ENCODE measurements around the gene IGSF3. TPM values are rescaled to one million over a fixed set of nuclear protein-coding genes. Genes with fewer than 3 reads are reported as not detected.

The IGSF3 gene
- total and polyA plus RNA-seq, 2 of the 13 experiments (the other 11 are each of a cell fraction or from before 2014, with no cell fraction given) = 0.11 to 0.16 TPM

GRCh38 chr1:116540088-116540487, 127.4 kb downstream of the IGSF3 start:
- intact Hi-C loops (cut with micrococcal nuclease; ENCODE audit: unreplicated experiment) = no loop called here
- no peak for DNase-seq (ENCODE audit: low spot score)
- no peak for TF ChIP-seq HMGA1 (CRISPR knock-in tag; conservative IDR thresholded peaks at IDR 0.05)
- TF ChIP-seq RORA (CRISPR knock-in tag; IDR thresholded peaks at IDR 0.05) = no peak
- no peak for TF ChIP-seq ZNF264 (CRISPR knock-in tag; IDR thresholded peaks at IDR 0.05)
- no peak for TF ChIP-seq MATR3 (CRISPR knock-in tag; IDR thresholded peaks at IDR 0.05)
- TF ChIP-seq ARNT (IDR thresholded peaks at IDR 0.05) = no peak
- TF ChIP-seq FLYWCH1 (CRISPR knock-in tag; IDR thresholded peaks at IDR 0.05) = no peak
- no peak for TF ChIP-seq MXD3 (CRISPR knock-in tag; IDR thresholded peaks at IDR 0.05)
- TF ChIP-seq BATF2 (CRISPR knock-in tag; IDR thresholded peaks at IDR 0.05) = no peak
- TF ChIP-seq ZSCAN29 (CRISPR knock-in tag; conservative IDR thresholded peaks at IDR 0.05) = no peak
- TF ChIP-seq TSC22D2 (CRISPR knock-in tag; IDR thresholded peaks at IDR 0.05; ENCODE audit: borderline replicate concordance) = no peak
- no peak for TF ChIP-seq DBP (CRISPR knock-in tag; IDR thresholded peaks at IDR 0.05; ENCODE audit: not compliant biosample characterization)
- no peak for TF ChIP-seq ZNF839 (CRISPR knock-in tag; IDR thresholded peaks at IDR 0.05; ENCODE audit: borderline replicate concordance)
- no peak for TF ChIP-seq ZNF253 (CRISPR knock-in tag; IDR thresholded peaks at IDR 0.05; ENCODE audit: borderline replicate concordance)
- no peak for TF ChIP-seq ZNF567 (CRISPR knock-in tag; IDR thresholded peaks at IDR 0.05; ENCODE audit: borderline replicate concordance)
- no peak for TF ChIP-seq SP5 (CRISPR knock-in tag; IDR thresholded peaks at IDR 0.05; ENCODE audit: borderline replicate concordance, low read depth)
- TF ChIP-seq ZFAT (CRISPR knock-in tag; conservative IDR thresholded peaks at IDR 0.05) = no peak
- no peak for TF ChIP-seq EEA1 (CRISPR knock-in tag; IDR thresholded peaks at IDR 0.05; ENCODE audit: borderline replicate concordance)
- TF ChIP-seq EED (CRISPR knock-in tag; IDR thresholded peaks at IDR 0.05) = no peak
- no peak for TF ChIP-seq FOXA3 (CRISPR knock-in tag; IDR thresholded peaks at IDR 0.05)
- no peak for TF ChIP-seq ZNF225 (CRISPR knock-in tag; IDR thresholded peaks at IDR 0.05)
- no peaks in the 10 kb centered on the region for H4K20me1 ChIP-seq (ENCODE audit: insufficient read depth, low read length)
- H3K4me1 ChIP-seq (ENCODE audit: insufficient read depth, low read length) = peaks cover 21% of the 10 kb centered on the region
- no peaks in the 10 kb centered on the region for H3K79me2 ChIP-seq (ENCODE audit: insufficient read depth, low read length)
- peaks cover 11 to 48% of the 10 kb centered on the region in 2 experiments; a peak in 4 of 5 replicates for H3K36me3 ChIP-seq (replicated peaks in 1 of 2; ENCODE audit: control insufficient read depth in 1 of 2, insufficient read depth in 2 of 2, low read length in 2 of 2)
- H3K9ac ChIP-seq (ENCODE audit: insufficient read depth, low read depth, low read length) = no peak overlapping the region
- BruUV-seq (replicated peaks) = no TSS peak
- ChIA-PET CTCF (ENCODE audit: low intra/inter-chr PET ratio, low total read pairs) (no interaction called here), POLR2A (no interaction called here)
- in situ Hi-C loops (cut with HindIII; ENCODE audit: extremely low pct_ligation_motif_present, low pct_unique_long_range_greater_than_20kb) = no loop called here
- H3K4me3 ChIP-seq (replicated peaks in 1 of 3; ENCODE audit: insufficient read depth in 1 of 3, low read depth in 2 of 3, low read length in 3 of 3) = no peak overlapping the region
- no peak overlapping the region for H2AFZ ChIP-seq (ENCODE audit: low read length)
- no peak for FAIRE-seq
- H3K27me3 ChIP-seq (ENCODE audit: control insufficient read depth in 1 of 2, insufficient read depth in 2 of 2, low read length in 2 of 2) = no peaks in the 10 kb centered on the region
- no peak overlapping the region for H3K4me2 ChIP-seq (ENCODE audit: low read depth, low read length)
- ATAC-seq = no peak
- H3K9me3 ChIP-seq (ENCODE audit: low read length) = no peaks in the 10 kb centered on the region
- H3K27ac ChIP-seq (ENCODE audit: extremely low read length, insufficient read depth, low read length) = no peak overlapping the region
